SW480 (cell line): ENCODE data around the gene NUAK1.

Source experiments
- DNase-seq: peaks from one replicate; pipeline ENCODE4 v3.0.0-alpha.2; 2016; ENCODE audit warnings: low spot score

Gene NUAK1

DNA sequence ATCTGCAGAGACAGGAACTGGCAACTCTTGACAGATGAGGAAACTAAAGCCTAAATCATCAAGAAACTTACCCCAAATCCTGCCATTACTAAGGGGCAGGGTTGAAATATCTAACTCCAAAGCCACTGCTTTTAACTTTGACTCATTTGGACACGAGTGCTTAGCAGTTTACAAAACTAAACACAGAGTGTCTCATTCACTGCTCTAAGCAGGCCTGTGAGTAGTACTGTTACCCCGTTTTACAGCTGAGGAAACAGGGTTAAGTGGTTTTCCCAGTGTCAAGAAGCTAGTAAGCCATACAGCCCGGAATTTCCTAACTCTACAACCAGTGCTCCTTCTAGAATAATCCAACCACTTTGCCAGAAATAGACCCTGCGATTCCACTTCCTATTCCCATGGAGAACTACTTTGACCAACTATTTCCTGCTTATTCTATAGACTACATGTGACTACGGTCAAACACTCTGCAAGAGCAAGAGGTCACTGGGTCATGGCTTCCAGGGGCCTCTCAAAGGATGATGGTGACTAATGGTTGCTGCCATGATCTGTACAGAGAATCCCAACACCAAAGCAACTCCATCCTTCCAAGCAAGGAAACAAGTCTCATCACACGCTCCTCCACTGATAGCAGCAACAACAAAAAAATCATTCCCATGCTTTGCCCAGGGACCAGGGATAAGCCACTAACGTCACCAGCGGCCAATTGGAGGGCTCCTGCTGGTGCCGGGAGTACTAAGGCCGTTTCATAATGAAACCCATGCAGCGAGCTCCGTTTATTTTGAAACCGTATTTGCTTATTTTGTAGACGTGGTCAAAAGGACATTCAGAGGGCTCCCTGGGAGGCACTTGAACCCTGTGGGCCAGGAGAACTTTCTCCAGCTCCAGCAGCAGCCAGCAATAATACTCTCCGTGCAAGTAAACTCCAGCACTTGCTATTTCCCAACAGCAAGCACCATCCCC, 56.3 kb downstream of the NUAK1 start:
- DNase-seq, result no peak

DNA sequence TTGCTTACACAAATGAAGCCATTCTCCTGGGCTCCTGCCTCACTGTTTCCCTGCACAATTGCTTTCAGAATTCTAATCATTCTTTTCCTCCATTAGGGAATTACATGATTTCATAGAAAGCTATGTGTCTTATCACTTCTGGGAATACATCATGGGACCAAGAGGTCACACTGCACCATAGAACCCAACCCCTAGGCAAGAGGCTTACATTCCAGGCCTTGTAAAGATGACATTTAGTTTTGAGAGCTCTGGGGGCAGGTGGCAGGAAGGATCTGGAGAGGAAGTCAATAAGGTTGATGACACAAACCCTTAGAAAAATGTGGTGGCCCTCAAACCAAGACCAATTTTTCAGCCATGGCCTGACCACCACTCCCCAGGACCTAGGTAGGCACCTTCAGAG, 57.1 kb downstream of the NUAK1 start:
- DNase-seq, result no peak

DNA sequence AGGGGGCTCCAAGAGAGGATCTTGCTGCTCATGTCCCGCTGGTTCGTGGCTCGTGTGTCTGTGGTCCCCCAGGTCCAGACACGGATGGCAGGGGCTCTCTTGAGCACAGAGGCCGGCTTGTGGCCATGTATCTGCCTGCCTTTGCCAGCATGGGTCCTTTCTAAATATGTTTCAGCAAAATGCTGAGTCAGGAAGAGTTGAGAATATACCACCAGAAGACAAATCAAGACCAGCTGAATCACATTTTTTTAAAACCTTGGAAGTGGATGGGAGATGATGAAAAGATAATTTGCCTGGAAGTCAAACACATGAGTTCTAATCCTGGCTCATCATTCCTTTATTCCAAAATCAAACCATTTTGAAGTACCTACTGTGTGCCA, 58.0 kb downstream of the NUAK1 start:
- no peak for DNase-seq

DNA sequence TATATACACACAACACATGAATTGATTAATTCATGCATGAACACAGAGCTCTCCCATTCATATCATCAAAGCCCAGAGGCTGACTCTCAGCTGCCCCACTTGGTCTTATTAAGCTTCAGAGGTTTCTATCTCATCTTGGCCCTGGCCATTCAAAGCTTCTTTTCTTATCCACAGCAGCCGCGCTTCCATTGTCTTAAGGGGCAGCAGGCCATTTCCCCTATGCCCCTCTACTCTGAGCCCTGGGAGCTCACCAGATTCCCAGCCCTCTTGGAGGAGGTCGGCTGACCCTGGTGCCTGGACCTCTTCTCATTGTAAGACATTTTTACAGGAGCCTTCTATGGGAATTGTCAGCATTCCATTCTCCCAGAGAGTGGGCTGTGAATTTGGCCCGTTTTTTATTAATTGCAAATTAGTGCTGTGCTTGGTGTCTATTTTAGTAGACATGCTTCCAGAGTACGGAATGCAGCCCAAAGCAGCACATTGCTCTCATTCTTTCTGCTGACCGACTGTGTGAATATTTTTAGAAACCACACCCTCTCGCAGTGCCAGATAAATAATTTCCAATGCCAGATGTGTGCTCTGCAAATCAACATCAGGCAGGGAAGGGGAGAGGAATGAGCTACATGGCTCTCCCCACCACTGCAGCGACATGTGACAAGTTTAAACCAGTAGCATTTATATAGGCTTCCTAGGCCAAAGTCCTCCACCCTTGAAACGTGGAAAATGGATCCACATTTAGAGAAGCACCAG, 58.5 kb downstream of the NUAK1 start:
- DNase-seq, result no peak

DNA sequence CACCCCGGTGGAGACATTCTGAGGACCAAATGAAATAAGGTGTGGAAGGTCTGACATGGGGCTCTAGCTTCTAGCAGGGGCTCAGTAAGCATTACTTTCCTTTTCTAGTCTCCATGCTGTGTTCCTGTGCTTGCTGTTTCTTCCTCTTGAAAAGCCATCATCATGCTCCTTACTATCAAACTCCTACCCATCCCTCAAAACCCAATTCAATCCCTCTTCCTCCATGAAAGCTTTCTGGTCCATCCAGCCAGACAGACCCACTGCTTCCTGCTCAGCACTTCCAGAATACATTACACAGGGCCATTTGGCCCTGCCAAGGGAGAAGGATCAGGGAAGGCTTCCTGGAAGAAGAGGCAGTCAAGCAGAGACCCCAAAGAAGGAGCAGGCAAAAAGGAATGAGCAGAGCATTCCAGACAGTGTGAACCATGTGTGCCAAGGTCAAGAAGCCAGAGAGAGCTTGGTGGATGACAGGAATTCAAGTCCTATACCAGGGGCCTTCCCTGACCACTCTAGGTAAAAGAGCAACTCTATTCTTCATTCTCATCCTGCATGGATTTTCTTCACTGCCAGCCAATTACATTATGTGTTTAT, 59.5 kb downstream of the NUAK1 start:
- DNase-seq, result no peak

DNA sequence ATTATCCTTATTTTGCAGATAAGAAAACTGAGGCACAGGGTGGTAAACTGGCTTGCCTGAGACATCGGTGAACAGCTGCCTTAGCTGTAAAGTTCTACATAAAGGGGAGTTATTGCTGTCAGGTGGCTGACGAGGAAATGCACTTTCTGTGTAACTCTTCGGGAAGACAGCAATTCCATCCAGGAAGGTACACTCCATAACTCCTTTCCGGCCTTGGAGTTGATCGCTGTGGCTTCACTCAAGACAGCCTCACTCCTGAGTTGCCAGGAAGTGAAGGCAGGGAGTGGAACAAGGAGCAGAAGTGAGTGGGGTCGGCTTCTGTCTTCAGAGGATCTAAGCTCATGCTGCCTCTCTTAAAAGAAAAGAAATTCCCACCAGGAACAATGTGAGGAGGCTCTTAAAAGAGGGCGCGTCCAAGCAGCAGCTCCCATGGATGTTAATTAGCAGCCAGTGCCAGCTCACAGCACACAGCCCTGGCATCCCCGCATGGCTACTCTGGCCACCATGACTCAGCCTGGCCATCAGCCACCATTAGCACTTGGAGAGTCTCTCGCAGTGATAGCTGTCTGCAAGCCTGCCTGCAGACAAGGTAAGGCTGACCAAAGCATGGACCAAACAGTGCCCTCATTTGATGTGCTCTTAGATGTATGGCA, 60.3 kb downstream of the NUAK1 start:
- no peak for DNase-seq

DNA sequence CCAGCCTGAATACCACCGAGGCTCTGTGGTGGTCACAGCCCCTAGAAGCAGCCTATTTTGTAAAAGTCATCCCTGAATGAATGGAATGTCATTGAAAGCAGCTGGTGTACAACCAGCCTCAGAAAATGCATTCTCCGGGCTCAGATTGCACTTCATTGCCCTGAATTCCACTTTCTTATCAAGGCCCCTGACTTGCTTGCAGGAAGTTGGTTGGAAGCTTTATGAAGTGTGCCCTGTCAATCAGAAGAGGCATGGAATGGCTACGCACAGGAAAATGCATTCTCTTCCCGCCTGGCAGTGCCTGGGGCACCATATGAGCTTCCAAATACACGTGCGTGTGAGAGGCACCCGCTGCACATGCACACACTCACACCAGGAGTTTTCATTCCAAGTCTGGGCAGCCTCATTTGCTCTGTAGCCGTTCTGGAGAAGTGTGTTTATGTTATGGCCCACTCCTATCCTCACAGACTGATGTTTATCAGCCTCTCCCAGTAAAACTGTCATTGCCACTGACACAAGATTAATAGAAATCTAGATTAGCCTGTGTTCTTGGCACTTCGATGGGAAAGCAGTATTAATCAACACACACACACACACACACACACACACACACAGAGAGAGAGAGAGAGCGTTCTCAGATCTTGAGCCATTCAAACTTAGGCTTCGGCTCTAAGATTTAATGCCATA, 63.9 kb downstream of the NUAK1 start:
- DNase-seq, result no peak

DNA sequence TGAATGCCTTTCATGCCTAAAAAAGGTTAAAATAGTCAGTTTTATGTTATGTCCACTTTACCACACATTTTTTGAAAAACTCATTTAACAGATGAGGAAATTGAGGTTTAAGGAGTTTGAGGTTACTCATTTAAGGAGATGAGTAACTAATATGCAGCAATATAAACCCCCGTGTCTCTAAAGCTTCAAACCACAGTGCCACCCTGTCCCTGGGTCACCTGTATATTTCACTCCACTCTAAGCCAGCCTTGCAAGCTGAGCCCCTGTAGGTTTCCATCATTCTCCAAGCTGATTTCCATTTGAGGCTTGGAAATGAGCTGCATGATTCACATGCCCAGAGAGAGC, 64.4 kb downstream of the NUAK1 start:
- DNase-seq, result no peak

DNA sequence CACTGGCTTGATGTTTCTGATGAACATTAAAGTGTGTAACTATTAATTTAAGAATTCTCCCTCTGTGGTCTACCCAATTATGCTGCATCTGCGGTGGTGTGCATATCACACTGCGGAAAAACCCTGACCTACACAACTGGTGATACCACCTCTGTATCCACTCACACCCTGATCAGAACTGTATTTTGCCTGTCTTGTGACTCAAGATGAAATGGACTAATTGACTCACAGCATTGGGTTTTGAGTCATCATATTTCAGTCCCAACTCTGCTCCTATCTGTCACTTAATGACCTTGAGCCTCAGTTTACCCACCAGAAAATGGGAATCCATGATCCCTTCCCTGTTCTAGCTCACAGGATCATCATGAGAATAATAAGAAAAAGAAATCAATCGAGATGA, 65.6 kb downstream of the NUAK1 start:
- DNase-seq, result no peak

DNA sequence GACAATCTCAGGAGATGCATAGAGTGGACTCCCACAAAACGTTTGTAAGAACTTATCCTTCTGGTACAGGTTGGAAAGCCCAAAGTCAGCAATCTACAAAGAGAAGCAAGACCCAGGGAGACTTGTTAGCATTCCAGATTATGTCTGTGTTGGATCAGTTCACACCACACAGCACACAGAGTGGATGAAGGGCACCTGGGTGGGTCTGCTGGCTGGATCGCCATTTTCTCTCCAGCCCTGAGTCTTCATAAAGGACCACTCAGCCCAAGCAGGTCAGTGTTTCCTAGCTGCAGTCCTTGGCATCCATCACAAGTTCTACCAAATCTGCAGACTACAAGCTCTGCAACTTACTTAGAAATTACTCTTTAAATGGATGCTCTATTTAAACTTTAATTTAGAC, 66.0 kb downstream of the NUAK1 start:
- no peak for DNase-seq

DNA sequence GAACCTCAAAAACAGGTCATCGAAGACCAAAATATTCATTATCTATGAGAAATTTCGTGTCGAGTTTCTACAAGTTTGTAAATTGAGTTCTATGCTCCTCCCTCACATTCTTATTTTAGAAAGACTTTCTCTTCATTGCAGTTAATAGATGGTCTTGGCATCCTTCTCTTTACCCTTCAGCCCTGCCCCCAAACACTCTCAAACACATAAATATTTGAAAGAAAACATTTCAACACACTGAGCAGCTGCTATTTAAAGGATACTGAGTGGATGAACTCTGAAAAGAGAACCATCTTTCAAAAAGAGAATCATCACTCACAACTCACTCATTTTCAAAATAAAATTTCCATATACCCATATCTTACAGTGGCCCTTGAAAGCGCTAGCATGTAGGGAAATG, 67.1 kb downstream of the NUAK1 start:
- DNase-seq, result no peak

DNA sequence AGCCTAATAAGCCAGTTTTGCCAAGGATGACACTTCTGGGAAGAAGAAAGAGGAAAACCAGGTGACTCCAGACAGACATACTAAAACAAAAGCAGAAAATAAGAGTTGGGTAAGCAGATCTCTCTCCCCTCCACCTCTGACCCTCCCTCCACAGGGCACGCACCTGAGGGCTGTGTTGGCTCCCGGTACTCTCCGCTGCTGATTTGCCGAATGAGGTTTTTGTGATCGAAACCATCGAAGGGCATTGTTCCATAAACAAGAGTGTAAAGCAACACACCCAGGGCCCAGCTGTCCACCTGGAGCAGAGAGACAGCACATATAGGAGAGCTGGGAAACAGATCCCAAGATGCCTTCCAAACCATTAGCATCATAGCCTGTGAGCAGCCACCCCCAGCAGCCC, 68.1 kb downstream of the NUAK1 start:
- no peak for DNase-seq

DNA sequence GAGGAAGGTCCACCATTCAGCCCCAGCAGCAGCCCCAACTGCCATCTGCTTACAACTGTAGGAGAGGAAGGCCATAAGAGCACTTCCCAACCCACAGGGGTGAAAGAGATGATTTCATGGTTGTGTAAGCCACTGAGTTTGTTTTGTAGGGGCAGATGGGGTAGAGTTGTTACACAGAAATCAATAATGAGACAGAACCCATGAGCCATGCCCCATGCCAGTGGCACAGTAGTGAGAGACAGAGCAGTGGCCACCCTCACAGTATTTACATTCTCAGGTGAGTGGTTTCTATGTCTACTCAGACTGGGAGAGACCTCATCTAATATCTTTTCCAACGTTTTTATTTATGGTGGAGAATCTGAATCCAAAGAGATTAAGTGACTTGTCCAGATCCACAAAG, 68.6 kb downstream of the NUAK1 start:
- no peak for DNase-seq

DNA sequence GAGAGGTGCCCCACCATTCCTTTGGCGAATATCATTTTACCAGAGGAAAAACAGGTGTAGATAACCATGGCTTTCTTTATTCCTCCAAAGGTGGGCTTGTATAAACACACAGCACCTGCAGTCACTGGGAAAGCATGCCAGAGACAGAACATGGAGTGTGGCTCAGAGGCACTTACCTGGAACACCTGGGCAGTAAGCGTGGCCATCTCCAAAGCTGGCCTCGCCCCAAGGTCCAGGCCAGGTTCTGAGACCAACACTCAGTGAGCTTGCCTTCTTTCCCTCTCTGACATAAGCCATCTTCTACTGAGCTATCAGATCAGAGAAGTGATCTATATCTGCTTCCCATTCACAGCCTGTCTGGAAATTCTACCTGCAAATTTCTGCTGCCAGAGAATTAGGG, 70.5 kb downstream of the NUAK1 start:
- DNase-seq, result no peak

DNA sequence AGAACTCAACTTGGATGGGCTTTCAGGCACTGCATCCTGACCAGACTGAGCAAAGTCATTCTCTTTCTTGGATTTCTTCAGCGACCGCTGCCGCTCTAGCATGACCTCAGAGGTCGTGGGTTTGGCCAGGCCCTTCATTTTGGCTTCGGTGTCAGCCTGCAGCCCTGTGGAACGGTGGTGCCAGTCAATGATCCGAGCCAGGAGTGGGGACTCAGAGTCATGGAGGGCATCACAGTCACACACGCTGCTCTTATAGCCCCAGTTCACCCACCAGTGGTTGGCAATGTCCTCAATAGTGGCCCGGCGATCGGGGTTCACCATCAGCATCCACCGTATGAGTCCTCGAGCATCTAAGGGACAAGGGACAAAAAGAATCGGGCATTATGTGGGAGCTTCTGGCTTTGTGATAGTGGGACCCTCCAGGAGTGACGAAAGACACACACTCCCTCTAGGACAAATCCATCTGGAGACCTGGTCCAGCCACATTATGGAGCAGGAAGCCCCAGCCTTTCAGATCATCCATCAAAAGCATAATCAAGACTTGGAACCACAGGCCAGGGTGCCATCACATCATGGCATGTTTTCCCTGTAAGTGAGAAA, 71.0 kb downstream of the NUAK1 start:
- no peak for DNase-seq

DNA sequence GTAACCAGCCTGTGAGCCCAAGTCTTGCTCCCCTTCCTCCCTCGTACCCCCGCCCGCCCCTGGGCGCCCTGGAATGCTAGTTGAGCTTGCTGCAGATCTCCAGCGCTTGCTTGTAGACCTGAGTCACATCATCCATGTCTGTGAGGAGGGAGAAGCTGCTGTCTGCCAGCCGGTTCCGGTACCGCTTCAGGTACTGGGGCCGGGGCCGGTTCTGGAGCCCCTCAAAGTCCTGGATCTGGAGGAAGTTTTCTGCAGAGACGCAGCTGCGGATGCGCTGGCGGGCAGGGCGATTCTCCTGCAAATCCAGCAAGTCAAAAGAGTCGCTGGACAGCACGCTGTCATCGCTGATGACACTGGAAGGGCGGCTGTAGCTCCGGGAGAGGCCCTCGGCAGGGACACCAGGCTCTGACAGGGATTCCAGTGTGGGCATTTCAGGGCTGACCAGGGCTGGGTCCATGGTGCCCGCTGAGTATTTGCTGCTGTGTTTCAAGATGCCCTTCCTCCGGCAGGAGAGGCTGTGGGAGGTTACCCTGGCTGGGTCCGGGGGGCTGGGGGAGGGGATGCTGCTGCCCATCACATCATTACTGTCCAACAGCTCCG, 71.9 kb downstream of the NUAK1 start:
- no peak for DNase-seq

DNA sequence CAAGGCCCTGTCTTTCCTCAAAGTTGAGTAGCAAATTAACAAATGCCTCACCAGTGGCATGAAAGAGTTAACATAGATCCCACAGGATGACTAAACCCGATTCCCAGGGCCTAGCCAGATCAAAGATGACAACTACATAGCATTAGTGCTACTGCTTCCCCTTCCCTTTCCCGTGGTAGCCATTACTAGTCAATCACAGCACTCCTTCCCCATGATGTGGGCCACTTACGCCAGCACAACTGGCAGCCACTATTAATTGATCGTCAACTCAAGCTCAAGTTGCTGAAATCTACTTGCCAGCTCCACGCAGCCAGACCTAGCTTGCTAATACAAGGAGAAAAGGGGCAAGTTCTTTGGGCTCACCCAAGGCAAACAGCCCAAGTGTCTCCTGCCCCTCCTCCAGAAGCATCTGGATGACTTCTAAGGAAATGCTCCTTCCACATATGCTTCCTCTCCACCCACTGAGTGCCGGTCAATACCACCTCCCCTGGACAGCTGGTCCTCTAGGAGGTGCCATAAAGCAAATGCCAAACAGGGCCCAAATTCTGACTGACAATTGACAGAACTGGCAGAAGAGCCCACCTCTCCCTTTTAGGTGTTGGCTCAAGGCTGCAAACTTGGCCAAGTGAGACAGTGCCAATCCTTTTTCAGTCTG, 72.6 kb downstream of the NUAK1 start:
- peak; percentile 5 for DNase-seq

DNA sequence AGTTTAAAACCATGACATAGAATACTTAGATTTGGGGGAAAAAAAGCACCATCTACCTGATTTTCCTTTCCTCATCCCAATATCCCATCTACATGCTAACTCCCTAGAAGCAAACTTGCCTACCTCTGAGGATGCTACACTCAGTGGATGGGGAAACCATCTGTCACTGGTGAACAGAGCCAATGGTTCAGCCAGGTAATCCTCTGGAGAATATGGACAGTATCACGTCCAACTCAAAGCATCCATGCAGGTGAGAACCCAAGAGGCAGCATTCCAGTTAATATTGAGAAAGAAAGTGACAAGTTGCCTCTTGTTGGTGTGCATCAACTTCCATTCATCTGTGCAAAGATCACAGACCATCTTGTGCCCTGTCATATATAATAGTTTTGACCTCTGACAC, 73.2 kb downstream of the NUAK1 start:
- DNase-seq, result no peak

DNA sequence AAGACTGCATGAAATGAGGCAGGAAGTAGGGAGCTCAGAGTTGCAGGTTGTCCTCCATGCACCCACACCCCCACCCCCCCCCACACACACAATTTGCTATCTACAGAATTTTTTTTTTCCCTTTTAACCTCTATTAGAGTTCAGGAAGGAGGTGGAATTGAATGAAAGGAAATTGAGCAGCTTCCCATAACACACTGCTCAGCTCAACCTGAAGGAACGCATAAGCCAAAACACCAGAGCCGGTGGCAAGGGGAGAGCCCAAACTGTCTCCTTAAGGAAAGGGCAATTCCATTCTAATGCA, 74.1 kb downstream of the NUAK1 start:
- no peak for DNase-seq

DNA sequence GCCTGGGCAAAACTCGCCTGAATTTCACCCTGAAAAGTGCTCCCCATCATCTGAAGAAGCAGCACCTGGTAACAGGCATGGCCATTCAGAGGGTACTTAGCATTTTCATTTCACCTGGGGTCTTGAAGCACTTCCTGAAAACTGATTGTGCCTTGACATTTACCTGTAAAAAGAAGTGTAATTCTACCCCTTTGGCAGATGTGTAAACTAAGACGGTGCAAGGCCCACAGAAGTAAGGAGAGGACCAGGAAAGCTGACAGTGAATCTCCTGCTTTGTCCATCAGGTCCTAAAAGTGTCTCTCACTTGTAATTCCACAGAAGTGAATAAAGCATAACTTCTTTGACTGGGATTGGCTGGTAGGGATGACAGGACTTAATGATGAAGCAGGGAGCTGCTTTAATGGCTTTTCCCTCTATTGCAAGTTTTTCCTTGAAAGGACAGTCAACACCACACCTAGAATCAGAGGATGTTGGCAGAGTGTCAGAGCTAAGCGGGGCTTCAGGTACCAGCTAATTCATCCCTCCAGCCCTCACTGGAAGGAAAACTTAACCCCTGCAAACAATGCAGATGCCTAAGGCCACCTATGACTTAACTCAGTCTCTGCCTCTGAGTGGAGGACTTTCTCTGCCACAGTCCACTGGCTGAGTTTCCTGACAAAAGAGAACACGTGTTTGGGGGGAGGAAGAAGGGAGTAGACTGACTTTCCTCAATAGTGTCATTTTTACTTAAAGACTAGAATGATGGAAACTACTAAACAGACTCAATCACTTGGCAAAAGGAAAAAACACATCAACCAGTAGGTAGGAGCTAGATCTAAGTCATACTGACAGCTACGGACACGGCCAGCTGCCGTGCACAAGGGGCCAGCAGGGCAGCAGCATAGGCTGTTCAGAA, 74.7 kb downstream of the NUAK1 start:
- DNase-seq, result no peak
